IMR-90 (cell line): ENCODE measurements around the gene MLH1. TPM values are rescaled to one million over a fixed set of nuclear protein-coding genes. Genes with fewer than 3 reads are reported as not detected.

Experiments
- ATAC-seq: fragments of 200-7000 bp; cut with Tn5 transposase; 2 replicates; pipeline ENCODE4 v1.9.1; 2020; ENCODE audit warnings: low read depth, mild to moderate bottlenecking, moderate library complexity
- BruUV-seq: library from RNA; stranded (reverse); fragments of 400-500 nt; replicated peaks from 2 replicates; lab custom pipeline; 2021; lab: Mats Ljungman, UMichigan
- CTCF ChIA-PET: fragments of 300-600 bp; formaldehyde crosslinking; extraction: SDS; loops from one replicate; lab custom pipeline; 2021; ENCODE audit warnings: antibody characterized with exemption; lab: Yijun Ruan, JAX
- POLR2A ChIA-PET: fragments of 300-600 bp; sonication (Branson Sonifier 250); formaldehyde crosslinking; loops from one replicate; lab custom pipeline; 2022; ENCODE audit warnings: antibody characterized with exemption; ENCODE audit not compliant: unreplicated experiment; lab: Charles Lee
- DNase-seq: peaks from one replicate; pipeline ENCODE4 v3.0.0; 2013
- H2AFZ ChIP-seq: replicated peaks from 2 replicates; pipeline ENCODE3; 2013; ENCODE audit warnings: low read length, mild to moderate bottlenecking; ENCODE audit not compliant: poor library complexity
- H2AK5ac ChIP-seq: 2 replicates; pipeline ENCODE4 v1.6.1; 2013; ENCODE audit warnings: low read depth, low read length, inconsistent platforms
- H2AK9ac ChIP-seq: replicated peaks from 2 replicates; pipeline ENCODE3; 2013; ENCODE audit warnings: mild to moderate bottlenecking, low read depth, low read length, moderate library complexity; ENCODE audit not compliant: poor library complexity
- H2BK120ac ChIP-seq: 2 replicates; pipeline ENCODE4 v1.6.1; 2013; ENCODE audit warnings: low read depth, low read length, inconsistent platforms
- H2BK15ac ChIP-seq: 3 replicates; pipeline ENCODE4 v1.6.1; 2013; ENCODE audit warnings: low read depth, low read length, inconsistent platforms
- H2BK20ac ChIP-seq: 2 replicates; pipeline ENCODE4 v1.6.1; 2013; ENCODE audit warnings: low read depth, mild to moderate bottlenecking, inconsistent platforms, low read length, moderate library complexity
- H2BK5ac ChIP-seq: 2 replicates; pipeline ENCODE4 v1.6.1; 2013; ENCODE audit warnings: mild to moderate bottlenecking, low read depth, low read length, inconsistent platforms; ENCODE audit not compliant: poor library complexity, severe bottlenecking
- H3K14ac ChIP-seq: replicated peaks from 2 replicates; pipeline ENCODE4 v1.6.1; 2013; ENCODE audit warnings: low read depth, low read length, inconsistent platforms
- H3K18ac ChIP-seq: 2 replicates; pipeline ENCODE4 v1.6.1; 2013; ENCODE audit warnings: low read depth, low read length, control low read depth
- H3K23ac ChIP-seq: 2 replicates; pipeline ENCODE4 v1.6.1; 2013; ENCODE audit warnings: low read depth, low read length, inconsistent platforms
- H3K27ac ChIP-seq: 2 replicates; pipeline ENCODE4 v1.5.1; 2013; ENCODE audit warnings: mild to moderate bottlenecking, control low read depth, low read length; ENCODE audit not compliant: insufficient read depth
- H3K27me3 ChIP-seq: 2 replicates; pipeline ENCODE4 v1.6.1; 2013; ENCODE audit warnings: low read length; ENCODE audit not compliant: control insufficient read depth, insufficient read depth
- H3K36me3 ChIP-seq: 2 replicates; pipeline ENCODE4 v1.6.1; 2013; ENCODE audit warnings: low read length, mixed read lengths; ENCODE audit not compliant: control insufficient read depth, insufficient read depth
- H3K4ac ChIP-seq: 2 replicates; pipeline ENCODE4 v1.6.1; 2013; ENCODE audit warnings: low read depth, low read length, inconsistent platforms
- H3K4me1 ChIP-seq: 2 replicates; pipeline ENCODE4 v1.6.1; 2013; ENCODE audit warnings: low read length, mixed read lengths; ENCODE audit not compliant: control insufficient read depth, insufficient read depth
- H3K4me2 ChIP-seq: 2 replicates; pipeline ENCODE4 v1.6.1; 2013; ENCODE audit warnings: low read depth, mild to moderate bottlenecking, control low read depth, low read length, moderate library complexity
- H3K4me3 ChIP-seq: 2 replicates; pipeline ENCODE4 v1.5.1; 2013; ENCODE audit warnings: low read depth, mild to moderate bottlenecking, control low read depth, low read length, moderate library complexity; ENCODE audit not compliant: insufficient read depth
- H3K56ac ChIP-seq: 2 replicates; pipeline ENCODE4 v1.6.1; 2013; ENCODE audit warnings: low read length, inconsistent platforms; ENCODE audit not compliant: insufficient read depth; ENCODE audit errors: extremely low read depth
- H3K79me1 ChIP-seq, 2 experiments: 2 replicates each; pipeline ENCODE4 v1.6.1; 2013; ENCODE audit warnings: low read length in 2 of 2, inconsistent platforms in 1 of 2, low read depth in 1 of 2
- H3K9ac ChIP-seq: 2 replicates; pipeline ENCODE4 v1.6.1; 2013; ENCODE audit warnings: low read depth, low read length, control low read depth
- H3K9me1 ChIP-seq: 2 replicates; pipeline ENCODE4 v1.6.1; 2013; ENCODE audit warnings: low read length, inconsistent platforms; ENCODE audit not compliant: insufficient read depth
- H3K9me3 ChIP-seq: 2 replicates; pipeline ENCODE4 v1.6.1; 2013; ENCODE audit warnings: low read length; ENCODE audit not compliant: control insufficient read depth, insufficient read depth
- H4K20me1 ChIP-seq: 2 replicates; pipeline ENCODE4 v1.6.1; 2013; ENCODE audit warnings: low read length, inconsistent platforms; ENCODE audit not compliant: insufficient read depth
- H4K5ac ChIP-seq: 2 replicates; pipeline ENCODE4 v1.6.1; 2013; ENCODE audit warnings: mild to moderate bottlenecking, low read depth, low read length, control low read depth
- H4K8ac ChIP-seq, 2 experiments: 2 replicates each; pipeline ENCODE4 v1.6.1; 2013; ENCODE audit warnings: low read depth in 2 of 2, low read length in 2 of 2, control low read depth in 1 of 2, inconsistent platforms in 1 of 2
- H4K91ac ChIP-seq: 2 replicates; pipeline ENCODE4 v1.6.1; 2013; ENCODE audit warnings: low read depth, low read length, inconsistent platforms; ENCODE audit not compliant: insufficient read depth
- FOS ChIP-seq: fragments of 150-350 bp; IDR thresholded peaks from 2 replicates; pipeline ENCODE4 v1.6.1; 2016; ENCODE audit warnings: low read depth, low read length
- MAFK ChIP-seq: IDR thresholded peaks from 2 replicates; pipeline ENCODE4 v1.6.1; 2012; ENCODE audit warnings: low read depth, low read length, improper control_type of control experiment
- MAZ ChIP-seq: IDR thresholded peaks from 2 replicates; pipeline ENCODE4 v1.6.1; 2012; ENCODE audit warnings: low read depth, mild to moderate bottlenecking, low read length, improper control_type of control experiment, moderate library complexity, borderline replicate concordance
- MXI1 ChIP-seq: IDR thresholded peaks from 2 replicates; pipeline ENCODE4 v1.6.1; 2012; ENCODE audit warnings: low read depth, mild to moderate bottlenecking, low read length, moderate library complexity, borderline replicate concordance
- RFX5 ChIP-seq: IDR thresholded peaks from 2 replicates; pipeline ENCODE4 v1.8.0; 2012; ENCODE audit warnings: low read depth, mild to moderate bottlenecking, low read length, moderate library complexity
- SMC3 ChIP-seq: fragments of 150-350 bp; IDR thresholded peaks from 2 replicates; pipeline ENCODE4 v1.6.1; 2016; ENCODE audit warnings: low read depth, mild to moderate bottlenecking, antibody characterized with exemption, low read length, moderate library complexity
- WGBS, 2 experiments: methylation state at CpG; one replicate each; pipeline versions ENCODE4 v1.1.5 to v1.1.7; 2013; ENCODE audit warnings: missing lambda C conversion rate in 2 of 2; ENCODE audit not compliant: insufficient read length in 1 of 2; ENCODE audit errors: extremely low coverage in 2 of 2; 5-methylcytosine and 5-hydroxymethylcytosine counted together
- dilution Hi-C: fragments of 300-500 bp; cut with HindIII; formaldehyde crosslinking; loops from one replicate; pipeline ENCODE4 v1.14.3; 2018; ENCODE audit warnings: low sequenced_read_pairs; ENCODE audit not compliant: unreplicated experiment
- in situ Hi-C: fragments of 300-500 bp; cut with MboI; formaldehyde crosslinking; loops from 3 replicates; pipeline ENCODE4 v1.14.3; 2019; ENCODE audit warnings: low sequenced_read_pairs, inconsistent platforms, mixed read lengths
- intact Hi-C: fragments of 100-400 bp; cut with micrococcal nuclease; formaldehyde crosslinking; loops from 2 replicates; pipeline ENCODE4 v1.10.0; 2022
- polyA plus RNA-seq, 3 experiments: library from polyadenylated mRNA; depleted of rRNA; stranded (reverse); fragments of >200 nt; gene quantifications; 2 replicates each; pipeline ENCODE4 v1.2.3, GENCODE V29; 2012; ENCODE audit warnings: low replicate concordance in 1 of 3
- total RNA-seq: library from RNA; depleted of rRNA; stranded (reverse); fragments of >200 nt; gene quantifications from 2 replicates; pipeline ENCODE4 v1.2.3, GENCODE V29; 2012
- TF ChIP-seq, protein P1 (sequence below): fragments of 150-350 bp; IDR thresholded peaks from 2 replicates; pipeline ENCODE4 v1.6.1; 2017; ENCODE audit warnings: mild to moderate bottlenecking, antibody characterized with exemption, low read length, low read depth
- TF ChIP-seq, protein P2 (sequence below): fragments of 150-350 bp; IDR thresholded peaks from 2 replicates; pipeline ENCODE4 v1.6.1; 2016; ENCODE audit warnings: low read depth, mild to moderate bottlenecking, low read length, moderate library complexity, borderline replicate concordance

MLH1 gene
- total and polyA plus RNA-seq, 2 of the 4 experiments (the other 2 are of a cell fraction), result 30.2 to 54.1 TPM

DNA sequence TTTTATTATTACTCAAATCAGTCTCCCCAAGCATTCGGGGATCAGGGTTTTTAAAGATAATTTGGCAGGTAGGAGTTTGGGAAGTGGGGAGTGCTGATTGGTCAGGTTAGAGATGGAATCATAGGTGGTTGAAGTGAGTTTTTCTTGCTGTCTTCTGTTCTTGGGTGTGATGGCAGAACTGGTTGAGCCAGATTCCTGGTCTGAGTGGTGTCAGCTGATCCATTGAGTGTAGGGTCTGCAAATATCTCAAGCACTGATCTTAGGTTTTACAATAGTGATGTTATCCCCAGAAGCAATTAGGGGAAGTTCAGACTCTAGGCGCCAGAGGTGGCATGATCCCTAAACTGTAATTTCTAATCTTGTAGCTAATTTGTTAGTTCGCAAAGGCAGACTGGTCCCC, 27.9 kb upstream of the MLH1 start:
- no peak for DNase-seq
- CTCF ChIA-PET, result interaction anchor here (0.6 kb wide), 1 partner anchor 82 kb away, joined by 6 read pairs; no protein-coding TSS in a partner anchor

More for the DNA sequence above, 27.9 kb upstream of the MLH1 start:
- Histone ChIP-seq H4K5ac (no peak overlapping the region), H4K91ac (no peak overlapping the region), H3K4me1 (peaks cover 3% of the 10 kb centered on the region), H3K79me1 (no peaks in the 10 kb centered on the region), H3K4me2 (no peak overlapping the region), H3K18ac (no peak overlapping the region), H2AFZ (no peak overlapping the region), H3K56ac (no peak overlapping the region), H2BK15ac (no peak overlapping the region), H3K4ac (no peak overlapping the region), H3K27me3 (no peaks in the 10 kb centered on the region), H3K9ac (no peak overlapping the region), H2AK9ac (no peak overlapping the region), H3K27ac (no peak overlapping the region), H3K36me3 (no peaks in the 10 kb centered on the region), H3K9me1 (0 out of 2 replicates have a peak, but pooled peaks cover 2% of the 10 kb centered on the region), H3K23ac (no peak overlapping the region), H4K8ac (no peak overlapping the region), H3K9me3 (no peaks in the 10 kb centered on the region), H3K4me3 (no peak overlapping the region), H4K20me1 (no peaks in the 10 kb centered on the region), H2BK120ac (no peak overlapping the region), H3K14ac (no peak overlapping the region), H2BK20ac (no peak overlapping the region), H2BK5ac (no peak overlapping the region), H2AK5ac (no peak overlapping the region)
- ATAC-seq, result no peak
- POLR2A ChIA-PET, result no interaction called here
- dilution Hi-C loops (no loop called here), in situ Hi-C loops (no loop called here), intact Hi-C loops (no loop called here)
- TF ChIP-seq MXI1 (no peak), MAZ (no peak), RFX5 (no peak), MAFK (no peak), FOS (no peak), SMC3 (no peak)
- TF ChIP-seq, protein P1, sequence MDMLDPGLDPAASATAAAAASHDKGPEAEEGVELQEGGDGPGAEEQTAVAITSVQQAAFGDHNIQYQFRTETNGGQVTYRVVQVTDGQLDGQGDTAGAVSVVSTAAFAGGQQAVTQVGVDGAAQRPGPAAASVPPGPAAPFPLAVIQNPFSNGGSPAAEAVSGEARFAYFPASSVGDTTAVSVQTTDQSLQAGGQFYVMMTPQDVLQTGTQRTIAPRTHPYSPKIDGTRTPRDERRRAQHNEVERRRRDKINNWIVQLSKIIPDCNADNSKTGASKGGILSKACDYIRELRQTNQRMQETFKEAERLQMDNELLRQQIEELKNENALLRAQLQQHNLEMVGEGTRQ, result no peak
- TF ChIP-seq, protein P2, sequence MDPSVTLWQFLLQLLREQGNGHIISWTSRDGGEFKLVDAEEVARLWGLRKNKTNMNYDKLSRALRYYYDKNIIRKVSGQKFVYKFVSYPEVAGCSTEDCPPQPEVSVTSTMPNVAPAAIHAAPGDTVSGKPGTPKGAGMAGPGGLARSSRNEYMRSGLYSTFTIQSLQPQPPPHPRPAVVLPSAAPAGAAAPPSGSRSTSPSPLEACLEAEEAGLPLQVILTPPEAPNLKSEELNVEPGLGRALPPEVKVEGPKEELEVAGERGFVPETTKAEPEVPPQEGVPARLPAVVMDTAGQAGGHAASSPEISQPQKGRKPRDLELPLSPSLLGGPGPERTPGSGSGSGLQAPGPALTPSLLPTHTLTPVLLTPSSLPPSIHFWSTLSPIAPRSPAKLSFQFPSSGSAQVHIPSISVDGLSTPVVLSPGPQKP, result no peak
- WGBS, 2 experiments, result no CpG with 5 or more reads among the region's 3 CpGs
- no TSS peak for BruUV-seq
